ENCODE measurements around the gene ASPG. TPM values are rescaled to one million over a fixed set of nuclear protein-coding genes. Genes with fewer than 3 reads are reported as not detected.

The ASPG gene
- total RNA-seq, 3 donors from 2014 or later (not counting 1 experiment from before 2014, with no cell fraction given) = not detected

GRCh38 chr14:104162495-104162894 lies 77.0 kb downstream of the ASPG start:
- intact Hi-C loops (cut with micrococcal nuclease) = no loop called here
- no peak for DNase-seq
- Histone ChIP-seq H3K4me1 (ENCODE audit: control insufficient read depth, insufficient read depth, low read length) (no peaks in the 10 kb centered on the region), H3K27me3 (ENCODE audit: control insufficient read depth, insufficient read depth, low read length) (no peaks in the 10 kb centered on the region), H3K36me3 (ENCODE audit: control insufficient read depth, insufficient read depth, low read length) (no peaks in the 10 kb centered on the region), H3K4me3 (ENCODE audit: low read length) (no peak overlapping the region), H3K27ac (ENCODE audit: low read length) (no peak overlapping the region), H3K9me3 (ENCODE audit: control insufficient read depth, insufficient read depth, low read length) (no peaks in the 10 kb centered on the region)
- Mint-ChIP-seq H3K4me3 (no peak overlapping the region), H3K27me3 (ENCODE audit: low read depth in 2 of 2) (no peaks in the 10 kb centered on the region), H3K9me3 (no peaks in the 10 kb centered on the region), H3K4me1 (no peaks in the 10 kb centered on the region), H3K36me3 (no peaks in the 10 kb centered on the region), H3K27ac (no peak overlapping the region)
- TF ChIP-seq CTCF (IDR thresholded peaks at IDR 0.05) = no peak
- no peak for ATAC-seq
- WGBS (ENCODE audit: insufficient coverage) = 80% methylated on average over 9 of the region's 9 CpGs

GRCh38 chr14:104163541-104163940 lies 78.0 kb downstream of the ASPG start:
- no peaks in the 10 kb centered on the region for H3K9me3 ChIP-seq (ENCODE audit: control insufficient read depth, insufficient read depth, low read length)
- 84% methylated on average over 21 of the region's 21 CpGs for WGBS (ENCODE audit: insufficient coverage)
- Mint-ChIP-seq H3K27ac (no peak overlapping the region), H3K9me3 (no peaks in the 10 kb centered on the region), H3K4me3 (no peak overlapping the region), H3K36me3 (no peaks in the 10 kb centered on the region), H3K27me3 (ENCODE audit: low read depth in 2 of 2) (no peaks in the 10 kb centered on the region), H3K4me1 (no peaks in the 10 kb centered on the region)
- DNase-seq = no peak
- H3K27ac ChIP-seq (ENCODE audit: low read length) = no peak overlapping the region
- no peak overlapping the region for H3K4me3 ChIP-seq (ENCODE audit: low read length)
- ATAC-seq = no peak
- no peaks in the 10 kb centered on the region for H3K27me3 ChIP-seq (ENCODE audit: control insufficient read depth, insufficient read depth, low read length)
- no peak for TF ChIP-seq CTCF (IDR thresholded peaks at IDR 0.05)
- intact Hi-C loops (cut with micrococcal nuclease) = no loop called here
- H3K36me3 ChIP-seq (ENCODE audit: control insufficient read depth, insufficient read depth, low read length) = no peaks in the 10 kb centered on the region
- no peaks in the 10 kb centered on the region for H3K4me1 ChIP-seq (ENCODE audit: control insufficient read depth, insufficient read depth, low read length)

- 91% methylated on average over 23 of the region's 23 CpGs for WGBS (ENCODE audit: insufficient coverage)
- Mint-ChIP-seq H3K4me3 (no peak overlapping the region), H3K27ac (no peak overlapping the region), H3K27me3 (ENCODE audit: low read depth in 2 of 2) (no peaks in the 10 kb centered on the region), H3K9me3 (no peaks in the 10 kb centered on the region), H3K4me1 (no peaks in the 10 kb centered on the region), H3K36me3 (no peaks in the 10 kb centered on the region)
- no peaks in the 10 kb centered on the region for H3K9me3 ChIP-seq (ENCODE audit: control insufficient read depth, insufficient read depth, low read length)
- intact Hi-C loops (cut with micrococcal nuclease) = no loop called here
- no peak overlapping the region for H3K27ac ChIP-seq (ENCODE audit: low read length)
- TF ChIP-seq CTCF (IDR thresholded peaks at IDR 0.05) = no peak
- H3K36me3 ChIP-seq (ENCODE audit: control insufficient read depth, insufficient read depth, low read length) = no peaks in the 10 kb centered on the region
- no peaks in the 10 kb centered on the region for H3K4me1 ChIP-seq (ENCODE audit: control insufficient read depth, insufficient read depth, low read length)
- peak in 1 of 3 donors; percentile 1 for ATAC-seq
- DNase-seq = no peak
- H3K4me3 ChIP-seq (ENCODE audit: low read length) = no peak overlapping the region
- no peaks in the 10 kb centered on the region for H3K27me3 ChIP-seq (ENCODE audit: control insufficient read depth, insufficient read depth, low read length)
Observed at GRCh38 chr14:104164041-104164440, 78.5 kb downstream of the ASPG start.

GRCh38 chr14:104164512-104164911 lies 79.0 kb downstream of the ASPG start:
- Histone ChIP-seq H3K4me1 (ENCODE audit: control insufficient read depth, insufficient read depth, low read length) (no peaks in the 10 kb centered on the region), H3K27ac (ENCODE audit: low read length) (no peak overlapping the region), H3K36me3 (ENCODE audit: control insufficient read depth, insufficient read depth, low read length) (no peaks in the 10 kb centered on the region), H3K27me3 (ENCODE audit: control insufficient read depth, insufficient read depth, low read length) (no peaks in the 10 kb centered on the region), H3K9me3 (ENCODE audit: control insufficient read depth, insufficient read depth, low read length) (no peaks in the 10 kb centered on the region), H3K4me3 (ENCODE audit: low read length) (no peak overlapping the region)
- DNase-seq = no peak
- no peaks in the 10 kb centered on the region for H3K27me3 Mint-ChIP-seq (ENCODE audit: low read depth in 2 of 2)
- peak in 1 of 3 donors; percentile 27 for ATAC-seq
- no peaks in the 10 kb centered on the region for H3K36me3 Mint-ChIP-seq
- H3K9me3 Mint-ChIP-seq = no peaks in the 10 kb centered on the region
- intact Hi-C loops (cut with micrococcal nuclease) = no loop called here
- H3K27ac Mint-ChIP-seq = no peak overlapping the region
- no peak for TF ChIP-seq CTCF (IDR thresholded peaks at IDR 0.05)
- H3K4me3 Mint-ChIP-seq = no peak overlapping the region
- WGBS (ENCODE audit: insufficient coverage) = 88% methylated on average over 9 of the region's 9 CpGs
- H3K4me1 Mint-ChIP-seq = no peaks in the 10 kb centered on the region
